GM18499 (cell line): ENCODE data around the gene AGO1.
"Not testable (repeated sequence)": the region's sequence is repeated elsewhere in the genome, so short reads cannot be mapped to it uniquely, and the experiment has no call there.

ENCODE experiments used
- ATAC-seq: cut with Tn5 transposase; IDR thresholded peaks from one replicate; pipeline ENCODE4 v1.9.1; 2021; ENCODE audit warnings: moderate number of reproducible peaks; ENCODE audit not compliant: insufficient read depth, unreplicated experiment

Gene AGO1

GRCh38 chr1:35866991-35867390 lies 16.0 kb upstream of the AGO1 start:
- ATAC-seq, result no peak

- ATAC-seq, result not testable (repeated sequence)
Measured at GRCh38 chr1:35869245-35869950, 13.6 kb upstream of the AGO1 start.

- ATAC-seq, result no peak
Measured at GRCh38 chr1:35870651-35871309, 12.2 kb upstream of the AGO1 start.

GRCh38 chr1:35873243-35873750 lies 9.7 kb upstream of the AGO1 start:
- no peak for ATAC-seq

- ATAC-seq, result not testable (repeated sequence)
Measured at GRCh38 chr1:35874115-35874514, 8.9 kb upstream of the AGO1 start.

- no peak for ATAC-seq
Measured at GRCh38 chr1:35876988-35877387, 6.0 kb upstream of the AGO1 start.

GRCh38 chr1:35881850-35882273 lies 1.1 kb upstream of the AGO1 start:
- no peak for ATAC-seq

- no peak for ATAC-seq
Measured at GRCh38 chr1:35882586-35882944, 444 bp upstream of the AGO1 start.

GRCh38 chr1:35883635-35884101 lies 659 bp downstream of the AGO1 start:
- no peak for ATAC-seq

GRCh38 chr1:35884934-35885333 lies 1.9 kb downstream of the AGO1 start:
- no peak for ATAC-seq

GRCh38 chr1:35885961-35886558 lies 3.1 kb downstream of the AGO1 start:
- ATAC-seq, result no peak

- no peak for ATAC-seq
Measured at GRCh38 chr1:35886577-35887431, 3.8 kb downstream of the AGO1 start.

- no peak for ATAC-seq
Measured at GRCh38 chr1:35887508-35887907, 4.5 kb downstream of the AGO1 start.

GRCh38 chr1:35888255-35888654 lies 5.2 kb downstream of the AGO1 start:
- ATAC-seq, result no peak

- not testable (repeated sequence) for ATAC-seq
Measured at GRCh38 chr1:35888981-35889380, 6.0 kb downstream of the AGO1 start.

- no peak for ATAC-seq
Measured at GRCh38 chr1:35893051-35893879, 10.3 kb downstream of the AGO1 start.

- no peak for ATAC-seq
Measured at GRCh38 chr1:35894183-35894582, 11.2 kb downstream of the AGO1 start.

- ATAC-seq, result no peak
Measured at GRCh38 chr1:35894656-35895055, 11.6 kb downstream of the AGO1 start.

- no peak for ATAC-seq
Measured at GRCh38 chr1:35899941-35900340, 16.9 kb downstream of the AGO1 start.

- no peak for ATAC-seq
Measured at GRCh38 chr1:35901235-35901634, 18.2 kb downstream of the AGO1 start.
